AG09319 (cell line): ENCODE data around the gene GRAMD2B.

Experiments
- DNase-seq: peaks from one replicate; pipeline ENCODE4 v3.0.0-alpha.2; 2010; ENCODE audit warnings: low read depth; ENCODE audit errors: extremely low read depth
- CTCF ChIP-seq: IDR thresholded peaks from 2 replicates; pipeline ENCODE4 v1.5.1; 2011; ENCODE audit warnings: low read depth, mild to moderate bottlenecking, inconsistent platforms, low read length, moderate library complexity

Gene GRAMD2B

GRCh38 chr5:126499853-126500342 lies 76.7 kb downstream of the GRAMD2B start:
- DNase-seq, result no peak
- peak; percentile 39 for TF ChIP-seq CTCF

- no peak for TF ChIP-seq CTCF
- DNase-seq, result no peak
Observed at GRCh38 chr5:126501448-126501847, 78.2 kb downstream of the GRAMD2B start.

- no peak for DNase-seq
- no peak for TF ChIP-seq CTCF
Observed at GRCh38 chr5:126503602-126504104, 80.4 kb downstream of the GRAMD2B start.

GRCh38 chr5:126506079-126506478 lies 82.9 kb downstream of the GRAMD2B start:
- DNase-seq, result no peak
- TF ChIP-seq CTCF, result no peak

- no peak for DNase-seq
Observed at GRCh38 chr5:126508251-126508961, 85.2 kb downstream of the GRAMD2B start.

GRCh38 chr5:126508962-126509279 lies 85.7 kb downstream of the GRAMD2B start:
- DNase-seq, result no peak
- no peak for TF ChIP-seq CTCF

More at GRCh38 chr5:126508251-126508961, 85.2 kb downstream of the GRAMD2B start:
- no peak for TF ChIP-seq CTCF

GRCh38 chr5:126509339-126509738 lies 86.1 kb downstream of the GRAMD2B start:
- no peak for TF ChIP-seq CTCF
- no peak for DNase-seq
